HEK293 (cell line): Measurements from ENCODE around the gene BEND7.
"Not testable (repeated sequence)": the region's sequence is repeated elsewhere in the genome, so short reads cannot be mapped to it uniquely, and the experiment has no call there.

ENCODE experiments used
- ATF2 ChIP-seq: fragments of 450-650 bp; formaldehyde crosslinking; IDR thresholded peaks from 2 replicates; pipeline ENCODE4 v1.5.1; 2016; ENCODE audit warnings: missing biosample characterization, missing genetic modification characterization, low read depth
- CTCF ChIP-seq: fragments of 450-650 bp; formaldehyde crosslinking; IDR thresholded peaks from 2 replicates; pipeline ENCODE4 v1.5.1; 2016; ENCODE audit warnings: missing biosample characterization, missing genetic modification characterization
- MZF1 ChIP-seq: fragments of 450-650 bp; formaldehyde crosslinking; IDR thresholded peaks from 2 replicates; pipeline ENCODE4 v1.5.1; 2017; ENCODE audit warnings: missing biosample characterization, missing genetic modification characterization, borderline replicate concordance
- REST ChIP-seq: fragments of 450-650 bp; formaldehyde crosslinking; IDR thresholded peaks from 2 replicates; pipeline ENCODE4 v1.5.1; 2016; ENCODE audit warnings: missing biosample characterization, missing genetic modification characterization
- YY1 ChIP-seq: fragments of 450-650 bp; formaldehyde crosslinking; IDR thresholded peaks from 2 replicates; pipeline ENCODE4 v1.5.1; 2018; ENCODE audit warnings: missing biosample characterization, missing genetic modification characterization
- ZNF175 ChIP-seq: fragments of 450-650 bp; formaldehyde crosslinking; IDR thresholded peaks from 2 replicates; pipeline ENCODE4 v1.5.1; 2016; ENCODE audit warnings: missing biosample characterization, missing genetic modification characterization
- ZNF19 ChIP-seq: fragments of 450-650 bp; formaldehyde crosslinking; IDR thresholded peaks from 2 replicates; pipeline ENCODE4; 2016; ENCODE audit warnings: missing biosample characterization, missing genetic modification characterization, low read depth
- ZNF501 ChIP-seq: fragments of 450-650 bp; formaldehyde crosslinking; IDR thresholded peaks from 2 replicates; pipeline ENCODE4 v1.5.1; 2016; ENCODE audit warnings: missing biosample characterization, missing genetic modification characterization
- ZNF549 ChIP-seq: fragments of 450-650 bp; IDR thresholded peaks from 2 replicates; pipeline ENCODE4 v1.5.1; 2018; ENCODE audit warnings: missing biosample characterization, missing genetic modification characterization, mild to moderate bottlenecking, inconsistent platforms, moderate library complexity
- ZNF670 ChIP-seq: fragments of 450-650 bp; formaldehyde crosslinking; IDR thresholded peaks from 2 replicates; pipeline ENCODE4 v1.5.1; 2016; ENCODE audit warnings: missing biosample characterization, missing genetic modification characterization, low read depth
- ZNF785 ChIP-seq: fragments of 450-650 bp; formaldehyde crosslinking; IDR thresholded peaks from 2 replicates; pipeline ENCODE4 v1.5.1; 2016; ENCODE audit warnings: missing biosample characterization, missing genetic modification characterization
- ZSCAN5A ChIP-seq: fragments of 450-650 bp; formaldehyde crosslinking; IDR thresholded peaks from 2 replicates; pipeline ENCODE4 v1.5.1; 2016; ENCODE audit warnings: missing biosample characterization, missing genetic modification characterization

GRCh38 chr10:13427943-13428342 is 100.9 kb downstream of the BEND7 start:
- TF ChIP-seq YY1 (tag by site-specific recombination); ZNF785 (tag by site-specific recombination); CTCF (tag by site-specific recombination); ATF2; REST; MZF1 (tag by site-specific recombination); ZNF19 (tag by site-specific recombination); ZSCAN5A (tag by site-specific recombination); ZNF670 (tag by site-specific recombination); ZNF549 (tag by site-specific recombination); ZNF175 (tag by site-specific recombination); ZNF501 (tag by site-specific recombination): not testable (repeated sequence)
